Karpas-422 (cell line): ENCODE data around the gene DDX28. TPM values are rescaled to one million over a fixed set of nuclear protein-coding genes. Genes with fewer than 3 reads are reported as not detected.

ENCODE experiments used
- DNase-seq: peaks from one replicate; pipeline ENCODE4 v3.0.0-alpha.2; 2015
- H2AFZ ChIP-seq: fragments of 200-600 bp; sonication (generic); 2 replicates; pipeline ENCODE4 v1.6.1; 2014; ENCODE audit warnings: antibody characterized with exemption, low read length, mixed read lengths
- H3K27ac ChIP-seq: fragments of 200-600 bp; sonication (generic); 2 replicates; pipeline ENCODE4 v1.5.1; 2014; ENCODE audit warnings: mild to moderate bottlenecking, low read length, moderate library complexity
- H3K27me3 ChIP-seq: fragments of 200-600 bp; sonication (generic); 2 replicates; pipeline ENCODE4 v1.6.1; 2014; ENCODE audit warnings: low read length, mixed read lengths
- H3K36me3 ChIP-seq: fragments of 200-600 bp; sonication (generic); 2 replicates; pipeline ENCODE4 v1.6.1; 2014; ENCODE audit warnings: low read length, mixed read lengths; ENCODE audit not compliant: insufficient read depth
- H3K4me1 ChIP-seq: fragments of 200-600 bp; sonication (generic); 2 replicates; pipeline ENCODE4 v1.6.1; 2014; ENCODE audit warnings: mild to moderate bottlenecking, low read length, mixed read lengths
- H3K4me2 ChIP-seq: fragments of 200-600 bp; sonication (generic); 2 replicates; pipeline ENCODE4 v1.6.1; 2014; ENCODE audit warnings: low read length, low read depth, mild to moderate bottlenecking; ENCODE audit not compliant: poor library complexity, severe bottlenecking
- H3K4me3 ChIP-seq: fragments of 200-600 bp; sonication (generic); 2 replicates; pipeline ENCODE4 v1.5.1; 2014; ENCODE audit warnings: mild to moderate bottlenecking, antibody characterized with exemption, low read length, mixed read lengths
- H3K79me2 ChIP-seq: fragments of 200-600 bp; sonication (generic); 2 replicates; pipeline ENCODE4 v1.6.1; 2014; ENCODE audit warnings: mild to moderate bottlenecking, low read length, mixed read lengths
- H3K9ac ChIP-seq: fragments of 200-600 bp; sonication (generic); 2 replicates; pipeline ENCODE4 v1.6.0; 2014; ENCODE audit warnings: low read length
- H3K9me2 ChIP-seq: fragments of 200-600 bp; sonication (generic), shearing (Covaris generic); replicated peaks from 2 replicates; pipeline ENCODE4 v1.6.0; 2014; ENCODE audit warnings: mild to moderate bottlenecking, low read length, moderate library complexity; ENCODE audit not compliant: insufficient read depth
- H3K9me3 ChIP-seq: fragments of 300-700, 200-600 bp; sonication (generic); 2 replicates; pipeline ENCODE4 v1.6.1; 2014; ENCODE audit warnings: low read length, mixed read lengths
- H4K20me1 ChIP-seq: fragments of 200-600 bp; sonication (generic); 2 replicates; pipeline ENCODE4 v1.6.1; 2014; ENCODE audit warnings: mild to moderate bottlenecking, antibody characterized with exemption, low read length, low read depth; ENCODE audit not compliant: insufficient read depth
- total RNA-seq: library from RNA; depleted of rRNA; stranded (reverse); fragments of >200 nt; shearing (Covaris generic); gene quantifications from 2 replicates; pipeline ENCODE4 v1.2.3, GENCODE V29; 2014; ENCODE audit warnings: low replicate concordance

DDX28 gene
- total RNA-seq, 1 experiment from 2014 or later: 10.8 TPM

GRCh38 chr16:68047987-68048386 is 25.0 kb upstream of the DDX28 start:
- Histone ChIP-seq H3K9ac (no peak overlapping the region), H3K4me3 (no peak overlapping the region), H4K20me1 (peaks cover 4% of the 10 kb centered on the region), H2AFZ (no peak overlapping the region), H3K4me2 (no peak overlapping the region), H3K36me3 (peaks cover 13% of the 10 kb centered on the region; the same call in 1 of the 2 replicates), H3K27ac (no peak overlapping the region), H3K9me3 (no peaks in the 10 kb centered on the region), H3K27me3 (no peaks in the 10 kb centered on the region), H3K79me2 (peaks cover 48% of the 10 kb centered on the region), H3K9me2 (no peaks in the 10 kb centered on the region), H3K4me1 (peaks cover 19% of the 10 kb centered on the region)
- DNase-seq: no peak

GRCh38 chr16:68046106-68046505 is 23.1 kb upstream of the DDX28 start:
- Histone ChIP-seq H3K9ac (no peak overlapping the region), H3K4me2 (no peak overlapping the region), H3K9me2 (no peaks in the 10 kb centered on the region), H3K4me1 (peaks cover 19% of the 10 kb centered on the region), H3K27me3 (no peaks in the 10 kb centered on the region), H3K4me3 (no peak overlapping the region), H3K36me3 (peaks cover 13% of the 10 kb centered on the region; the same call in 1 of the 2 replicates), H2AFZ (no peak overlapping the region), H4K20me1 (peaks cover 4% of the 10 kb centered on the region), H3K9me3 (no peaks in the 10 kb centered on the region), H3K27ac (no peak overlapping the region), H3K79me2 (peaks cover 62% of the 10 kb centered on the region)
- DNase-seq: no peak

- Histone ChIP-seq H3K4me3 (no peak overlapping the region), H3K9ac (no peak overlapping the region), H3K27me3 (no peaks in the 10 kb centered on the region), H3K36me3 (peaks cover 9% of the 10 kb centered on the region; the same call in 1 of the 2 replicates), H3K4me1 (peaks cover 42% of the 10 kb centered on the region), H3K9me2 (no peaks in the 10 kb centered on the region), H2AFZ (no peak overlapping the region), H3K4me2 (no peak overlapping the region), H4K20me1 (no peaks in the 10 kb centered on the region), H3K79me2 (peaks cover 44% of the 10 kb centered on the region), H3K9me3 (no peaks in the 10 kb centered on the region), H3K27ac (no peak overlapping the region)
- no peak for DNase-seq
Observed at GRCh38 chr16:68041783-68042182, 18.8 kb upstream of the DDX28 start.

GRCh38 chr16:68040506-68041288 is 17.7 kb upstream of the DDX28 start:
- H3K9me2 ChIP-seq: no peaks in the 10 kb centered on the region
- peaks cover 44% of the 10 kb centered on the region for H3K4me1 ChIP-seq
- no peaks in the 10 kb centered on the region for H3K9me3 ChIP-seq
- peaks cover 36% of the 10 kb centered on the region for H3K79me2 ChIP-seq
- no peak overlapping the region for H3K9ac ChIP-seq
- peak overlapping the region; percentile 97 for H3K27ac ChIP-seq
- peak; percentile 95 for DNase-seq
- no peaks in the 10 kb centered on the region for H3K27me3 ChIP-seq
- H3K4me2 ChIP-seq: no peak overlapping the region
- peaks cover 9% of the 10 kb centered on the region; the same call in 1 of the 2 replicates for H3K36me3 ChIP-seq
- H2AFZ ChIP-seq: no peak overlapping the region
- H4K20me1 ChIP-seq: no peaks in the 10 kb centered on the region
- no peak overlapping the region for H3K4me3 ChIP-seq

GRCh38 chr16:68037841-68038597 is 15.0 kb upstream of the DDX28 start:
- H3K4me3 ChIP-seq: peak overlapping the region; percentile 56
- peak; percentile 89 for DNase-seq
- H3K4me1 ChIP-seq: peaks cover 50% of the 10 kb centered on the region
- H3K36me3 ChIP-seq: peaks cover 9% of the 10 kb centered on the region; the same call in 1 of the 2 replicates
- H3K4me2 ChIP-seq: peak overlapping the region; percentile 76
- H4K20me1 ChIP-seq: no peaks in the 10 kb centered on the region
- no peak overlapping the region for H2AFZ ChIP-seq
- H3K9me2 ChIP-seq: no peaks in the 10 kb centered on the region
- H3K27ac ChIP-seq: peak overlapping the region; percentile 97
- peak overlapping the region; percentile 64 for H3K9ac ChIP-seq
- H3K9me3 ChIP-seq: no peaks in the 10 kb centered on the region
- peaks cover 17% of the 10 kb centered on the region for H3K79me2 ChIP-seq
- no peaks in the 10 kb centered on the region for H3K27me3 ChIP-seq

GRCh38 chr16:68035227-68035626 is 12.2 kb upstream of the DDX28 start:
- H3K36me3 ChIP-seq: no peaks in the 10 kb centered on the region
- no peaks in the 10 kb centered on the region for H3K79me2 ChIP-seq
- H3K4me2 ChIP-seq: no peak overlapping the region
- H3K9me3 ChIP-seq: no peaks in the 10 kb centered on the region
- peaks cover 42% of the 10 kb centered on the region for H3K4me1 ChIP-seq
- no peaks in the 10 kb centered on the region for H3K9me2 ChIP-seq
- H3K27me3 ChIP-seq: no peaks in the 10 kb centered on the region
- no peak overlapping the region for H3K9ac ChIP-seq
- H4K20me1 ChIP-seq: no peaks in the 10 kb centered on the region
- H2AFZ ChIP-seq: no peak overlapping the region
- DNase-seq: no peak
- peak overlapping the region; percentile 28 for H3K27ac ChIP-seq
- no peak overlapping the region for H3K4me3 ChIP-seq

- Histone ChIP-seq H3K9me3 (no peaks in the 10 kb centered on the region), H3K27ac (no peak overlapping the region), H3K4me3 (no peak overlapping the region), H3K36me3 (no peaks in the 10 kb centered on the region), H3K27me3 (no peaks in the 10 kb centered on the region), H3K79me2 (peaks cover 6% of the 10 kb centered on the region; the same call in 1 of the 2 replicates), H3K4me1 (peaks cover 21% of the 10 kb centered on the region), H3K9me2 (no peaks in the 10 kb centered on the region), H4K20me1 (no peaks in the 10 kb centered on the region), H3K9ac (no peak overlapping the region), H3K4me2 (no peak overlapping the region), H2AFZ (no peak overlapping the region)
- DNase-seq: no peak
Observed at GRCh38 chr16:68033101-68033500, 10.1 kb upstream of the DDX28 start.

- Histone ChIP-seq H3K9me3 (no peaks in the 10 kb centered on the region), H3K27ac (no peak overlapping the region), H2AFZ (no peak overlapping the region), H3K9me2 (no peaks in the 10 kb centered on the region), H3K4me2 (no peak overlapping the region), H3K4me1 (peaks cover 10% of the 10 kb centered on the region), H3K4me3 (no peak overlapping the region), H4K20me1 (no peaks in the 10 kb centered on the region), H3K36me3 (peaks cover 8% of the 10 kb centered on the region; the same call in 1 of the 2 replicates), H3K79me2 (peaks cover 6% of the 10 kb centered on the region; the same call in 1 of the 2 replicates), H3K9ac (no peak overlapping the region), H3K27me3 (no peaks in the 10 kb centered on the region)
- no peak for DNase-seq
Observed at GRCh38 chr16:68031951-68032350, 8.9 kb upstream of the DDX28 start.
